Ectodermal cell (in vitro differentiated cells): ENCODE data around the gene CDYL.

Source experiments
- H3K27ac ChIP-seq: 2 replicates; pipeline ENCODE4 v1.7.0; 2013; ENCODE audit warnings: mild to moderate bottlenecking, low read depth, low read length; ENCODE audit not compliant: insufficient read depth, poor library complexity, severe bottlenecking
- H3K27me3 ChIP-seq: 2 replicates; pipeline ENCODE4 v1.7.0; 2013; ENCODE audit warnings: mild to moderate bottlenecking, low read length; ENCODE audit not compliant: insufficient read depth, control insufficient read depth, poor library complexity, severe bottlenecking
- H3K36me3 ChIP-seq: one replicate; pipeline ENCODE4 v1.7.0; 2013; ENCODE audit warnings: low read length; ENCODE audit not compliant: control insufficient read depth, insufficient read depth
- H3K4me1 ChIP-seq: one replicate; pipeline ENCODE4 v1.7.0; 2013; ENCODE audit warnings: low read length; ENCODE audit not compliant: control insufficient read depth, insufficient read depth
- H3K4me3 ChIP-seq: 2 replicates; pipeline ENCODE4 v1.7.0; 2013; ENCODE audit warnings: low read depth, low read length, control low read depth; ENCODE audit not compliant: insufficient read depth
- H3K9me3 ChIP-seq: 2 replicates; pipeline ENCODE4 v1.7.0; 2013; ENCODE audit warnings: mild to moderate bottlenecking, low read length, moderate library complexity; ENCODE audit not compliant: control insufficient read depth
- WGBS, 2 experiments: methylation state at CpG; one replicate each; pipeline ENCODE4 v1.1.7; 2013; ENCODE audit warnings: missing lambda C conversion rate in 2 of 2; 5-methylcytosine and 5-hydroxymethylcytosine counted together

CDYL gene

GRCh38 chr6:4802312-4802935 is 26.2 kb downstream of the CDYL start:
- peaks cover 19% of the 10 kb centered on the region for H3K4me1 ChIP-seq
- H3K36me3 ChIP-seq = no peaks in the 10 kb centered on the region
- H3K4me3 ChIP-seq = no peak overlapping the region
- H3K9me3 ChIP-seq = no peaks in the 10 kb centered on the region
- WGBS, 2 experiments = 88 to 97% methylated on average over 4 of the region's 4 CpGs
- no peaks in the 10 kb centered on the region for H3K27me3 ChIP-seq
- no peak overlapping the region for H3K27ac ChIP-seq

GRCh38 chr6:4803343-4803744 is 27.1 kb downstream of the CDYL start:
- peaks cover 19% of the 10 kb centered on the region for H3K4me1 ChIP-seq
- H3K4me3 ChIP-seq = no peak overlapping the region
- H3K27ac ChIP-seq = no peak overlapping the region
- H3K9me3 ChIP-seq = no peaks in the 10 kb centered on the region
- 76 to 87% methylated on average over 5 of the region's 5 CpGs for WGBS, 2 experiments
- no peaks in the 10 kb centered on the region for H3K27me3 ChIP-seq
- H3K36me3 ChIP-seq = no peaks in the 10 kb centered on the region

DNA sequence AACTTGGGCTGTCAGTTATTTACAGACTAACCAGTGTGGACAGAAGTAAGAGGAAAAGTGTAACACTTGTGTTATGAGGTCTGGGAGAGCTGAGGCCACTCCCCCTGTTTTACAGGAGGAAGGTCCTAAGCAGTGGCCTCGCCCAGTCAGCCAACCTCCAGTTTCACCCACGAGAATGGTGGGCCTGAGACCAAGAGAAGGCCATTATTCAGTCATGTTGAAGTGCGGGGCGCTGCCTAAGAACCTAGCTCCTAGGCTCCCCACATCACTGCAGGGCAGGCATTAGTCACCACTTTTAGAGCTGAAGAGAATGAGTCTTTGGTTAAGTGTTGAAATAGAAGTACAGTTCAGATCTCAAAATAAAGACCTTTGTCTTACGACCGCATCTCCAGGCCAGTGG is 27.9 kb downstream of the CDYL start:
- Histone ChIP-seq H3K9me3 (no peaks in the 10 kb centered on the region), H3K36me3 (no peaks in the 10 kb centered on the region), H3K4me3 (no peak overlapping the region), H3K4me1 (peaks cover 19% of the 10 kb centered on the region), H3K27ac (no peak overlapping the region), H3K27me3 (no peaks in the 10 kb centered on the region)
- WGBS, 2 experiments = 83 to 91% methylated on average over 6 of the region's 6 CpGs

- Histone ChIP-seq H3K27me3 (no peaks in the 10 kb centered on the region), H3K4me3 (no peak overlapping the region), H3K9me3 (no peaks in the 10 kb centered on the region), H3K27ac (peak overlapping the region; percentile 81), H3K4me1 (peaks cover 19% of the 10 kb centered on the region), H3K36me3 (no peaks in the 10 kb centered on the region)
- 64 to 66% methylated on average over 18 of the region's 18 CpGs for WGBS, 2 experiments
These were observed 29.5 kb downstream of the CDYL start for GRCh38 chr6:4805553-4806336.

DNA sequence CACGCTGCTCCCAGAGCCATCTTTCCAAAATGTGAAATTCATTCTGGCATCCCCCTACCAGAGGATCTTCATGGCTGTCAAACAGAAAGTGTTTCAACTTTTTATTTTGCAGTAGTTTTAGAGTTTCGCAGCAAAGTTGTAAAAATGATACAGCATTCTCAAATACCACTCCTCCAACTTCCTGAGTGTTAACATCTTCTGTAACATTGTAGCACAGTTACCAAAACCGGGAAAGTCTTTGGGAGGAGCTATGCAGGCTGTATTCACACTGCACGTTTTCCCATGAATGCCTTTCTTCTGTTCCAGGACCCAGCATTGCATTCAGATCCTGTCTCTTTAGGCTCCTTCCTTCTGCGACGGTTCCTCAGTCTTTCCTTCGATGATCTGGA is 30.1 kb downstream of the CDYL start:
- Histone ChIP-seq H3K9me3 (no peaks in the 10 kb centered on the region), H3K36me3 (no peaks in the 10 kb centered on the region), H3K27me3 (no peaks in the 10 kb centered on the region), H3K4me3 (no peak overlapping the region), H3K27ac (no peak overlapping the region), H3K4me1 (peaks cover 19% of the 10 kb centered on the region)
- 88 to 89% methylated on average over 7 of the region's 7 CpGs for WGBS, 2 experiments

- H3K4me1 ChIP-seq = peaks cover 19% of the 10 kb centered on the region
- 90 to 92% methylated on average over 9 of the region's 9 CpGs for WGBS, 2 experiments
These were observed 30.6 kb downstream of the CDYL start for GRCh38 chr6:4806791-4807190.

DNA sequence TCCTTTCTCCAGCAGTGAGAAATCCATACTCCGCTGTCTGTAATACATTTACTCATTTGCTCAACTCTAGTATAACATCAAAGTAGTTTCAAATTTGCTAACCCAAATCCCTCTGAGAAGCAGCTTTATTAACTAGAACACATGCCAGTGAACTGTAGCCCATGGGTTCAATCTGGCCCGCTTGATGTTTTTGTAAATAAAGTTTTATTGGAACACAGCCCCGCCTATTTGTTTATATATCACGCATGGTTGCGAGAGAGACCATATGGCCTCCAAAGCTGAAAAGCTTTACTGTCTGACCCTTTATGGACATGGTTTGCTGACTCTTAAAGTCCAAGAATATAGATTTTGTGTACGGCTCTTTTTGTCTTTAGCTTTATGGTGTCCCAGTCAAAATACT is 32.2 kb downstream of the CDYL start:
- Histone ChIP-seq H3K4me1 (peaks cover 19% of the 10 kb centered on the region), H3K4me3 (no peak overlapping the region), H3K27me3 (no peaks in the 10 kb centered on the region), H3K27ac (no peak overlapping the region), H3K9me3 (no peaks in the 10 kb centered on the region), H3K36me3 (no peaks in the 10 kb centered on the region)
- WGBS, 2 experiments = 95 to 99% methylated on average over 6 of the region's 6 CpGs

More at GRCh38 chr6:4806791-4807190, 30.6 kb downstream of the CDYL start:
- H3K27me3 ChIP-seq = no peaks in the 10 kb centered on the region
- H3K4me3 ChIP-seq = no peak overlapping the region
- H3K9me3 ChIP-seq = no peaks in the 10 kb centered on the region
- no peaks in the 10 kb centered on the region for H3K36me3 ChIP-seq
- no peak overlapping the region for H3K27ac ChIP-seq

DNA sequence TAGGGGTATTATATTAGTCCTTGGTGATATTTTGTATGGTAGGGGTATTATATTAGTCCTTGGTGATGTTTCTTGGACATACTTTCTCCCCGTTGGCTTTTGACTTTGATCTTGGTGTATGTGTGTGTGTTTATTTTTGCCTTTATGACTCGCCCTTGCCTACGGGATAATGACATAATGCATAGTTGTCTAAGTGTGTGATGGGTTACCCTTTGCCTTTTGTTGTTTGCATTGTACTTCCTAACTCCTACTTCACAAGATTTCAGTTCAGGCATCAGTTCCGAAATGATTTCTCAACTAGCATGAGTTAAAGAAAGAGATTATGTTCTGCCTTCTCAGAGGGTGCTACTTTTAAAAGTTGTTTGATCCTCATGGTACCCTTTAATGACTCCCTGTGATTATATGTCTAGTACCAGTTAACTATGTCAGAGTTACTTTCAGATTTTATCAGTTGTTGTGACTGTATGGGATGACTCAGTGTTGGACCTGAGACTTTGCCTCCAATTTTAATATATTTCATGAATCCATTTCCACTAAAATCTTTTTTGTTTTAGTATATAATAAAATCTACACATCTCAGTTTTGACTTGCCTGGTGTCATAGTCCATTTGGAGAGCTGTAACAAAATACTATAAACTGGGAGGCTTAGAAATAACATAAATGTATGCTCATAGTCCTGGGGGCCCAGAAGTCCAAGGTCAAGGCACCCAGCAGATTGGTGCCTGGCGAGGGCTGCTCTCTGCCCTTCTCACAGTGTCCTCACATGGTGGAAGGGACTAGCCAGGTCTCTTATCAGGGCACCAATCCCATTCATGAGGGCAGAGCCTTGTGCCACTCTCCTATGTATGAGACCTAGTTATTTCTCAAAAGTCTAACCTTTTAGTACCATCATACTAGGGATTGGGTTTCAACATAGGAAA is 34.1 kb downstream of the CDYL start:
- WGBS, 2 experiments = 86 to 93% methylated on average over 4 to 5 of the region's 5 CpGs
- Histone ChIP-seq H3K27ac (no peak overlapping the region), H3K4me3 (no peak overlapping the region)

DNA sequence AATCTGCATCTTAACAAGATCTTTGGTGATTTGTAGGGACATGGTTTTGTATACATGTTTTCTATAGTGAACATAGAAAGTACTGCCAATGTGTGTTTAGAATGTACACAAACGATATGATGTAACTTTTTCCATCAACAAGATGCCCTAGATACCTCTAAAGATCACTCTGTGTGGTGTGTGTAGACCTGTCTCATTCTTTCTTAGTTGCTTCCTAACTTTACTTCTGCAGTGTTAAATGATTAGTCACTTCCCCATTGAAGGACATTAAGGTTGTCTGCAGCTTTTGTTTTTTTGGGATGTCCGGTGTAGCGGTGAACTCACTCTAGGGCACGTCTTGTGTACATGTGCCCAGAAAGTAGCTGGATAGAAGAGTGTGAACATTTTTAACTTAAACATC is 35.9 kb downstream of the CDYL start:
- Histone ChIP-seq H3K4me3 (no peak overlapping the region), H3K36me3 (no peaks in the 10 kb centered on the region), H3K27me3 (no peaks in the 10 kb centered on the region), H3K4me1 (no peaks in the 10 kb centered on the region), H3K9me3 (no peaks in the 10 kb centered on the region), H3K27ac (no peak overlapping the region)
- WGBS, 2 experiments = 97% methylated on average over 3 to 4 of the region's 4 CpGs

More for the DNA sequence above, 34.1 kb downstream of the CDYL start:
- Histone ChIP-seq H3K27me3 (no peaks in the 10 kb centered on the region), H3K4me1 (peaks cover 12% of the 10 kb centered on the region), H3K9me3 (no peaks in the 10 kb centered on the region), H3K36me3 (no peaks in the 10 kb centered on the region)

DNA sequence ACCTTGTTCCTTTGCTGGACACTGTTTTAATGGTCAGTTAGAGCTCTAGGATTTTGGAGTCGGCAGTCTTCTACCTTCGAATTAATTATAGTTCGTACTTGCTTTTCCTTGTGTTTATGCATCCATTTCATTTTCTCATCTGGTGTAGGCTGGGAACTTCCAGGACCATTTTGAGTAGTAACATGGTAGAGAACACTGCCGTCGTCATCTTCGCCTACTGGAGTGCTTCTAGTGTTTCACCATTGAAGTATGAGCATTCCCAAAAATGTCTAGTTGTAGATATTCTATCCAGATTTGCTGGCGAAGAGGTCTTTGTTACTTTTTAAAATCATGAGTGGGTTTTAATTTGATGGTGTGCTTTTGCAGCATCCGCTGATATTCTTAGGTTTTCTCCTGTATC is 36.9 kb downstream of the CDYL start:
- H3K4me3 ChIP-seq = no peak overlapping the region
- H3K36me3 ChIP-seq = no peaks in the 10 kb centered on the region
- no peak overlapping the region for H3K27ac ChIP-seq
- 92 to 96% methylated on average over 8 of the region's 8 CpGs for WGBS, 2 experiments
- no peaks in the 10 kb centered on the region for H3K4me1 ChIP-seq
- H3K9me3 ChIP-seq = no peaks in the 10 kb centered on the region
- H3K27me3 ChIP-seq = no peaks in the 10 kb centered on the region
